HCT116 (cell line): Measurements from ENCODE around the gene RNF113B. TPM values are rescaled to one million over a fixed set of nuclear protein-coding genes. Genes with fewer than 3 reads are reported as not detected.

ENCODE experiments used
- ATAC-seq: fragments of 200-7000 bp; cut with Tn5 transposase; 2 replicates; pipeline ENCODE4 v1.9.1; 2020; ENCODE audit warnings: mild to moderate bottlenecking, moderate library complexity
- BruUV-seq: library from RNA; stranded (reverse); fragments of 400-500 nt; replicated peaks from 2 replicates; lab custom pipeline; 2021; lab: Mats Ljungman, UMichigan
- CTCF ChIA-PET: fragments of 300-600 bp; sonication (Branson Sonifier 250); formaldehyde crosslinking; loops from one replicate; lab custom pipeline; 2021; ENCODE audit warnings: antibody characterized with exemption; lab: Charles Lee
- POLR2A ChIA-PET: fragments of 300-600, 350-600 bp; sonication (Branson Sonifier 250); formaldehyde crosslinking; loops from one replicate; lab custom pipeline; 2021; ENCODE audit warnings: antibody characterized with exemption; lab: Charles Lee
- RAD21 ChIA-PET, 2 experiments: fragments of 300-600 bp; sonication (Branson Sonifier 250); formaldehyde crosslinking; loops; one replicate each; lab custom pipeline; 2023; ENCODE audit warnings: low total read pairs in 2 of 2; ENCODE audit not compliant: uncharacterized antibody in 2 of 2, unreplicated experiment in 2 of 2, low non-redundant PET in 1 of 2; lab: Charles Lee
- DNase-seq: peaks from one replicate; pipeline ENCODE4 v3.0.0-alpha.2; 2010; ENCODE audit warnings: low read depth, low spot score
- H2AFZ ChIP-seq: fragments of 200-600 bp; shearing (Covaris generic), sonication (generic); 2 replicates; pipeline ENCODE4 v1.6.1; 2017; ENCODE audit warnings: low read depth, mixed run types, mixed read lengths, antibody characterized with exemption, low read length; ENCODE audit not compliant: poor library complexity, severe bottlenecking
- H3K27ac ChIP-seq: 2 replicates; pipeline ENCODE4 v1.5.1; 2012; ENCODE audit warnings: low read depth, low read length
- H3K27me3 ChIP-seq: fragments of 200-600 bp; sonication (generic); 2 replicates; pipeline ENCODE4 v1.6.1; 2016; ENCODE audit warnings: mixed run types, low read length, mixed read lengths; ENCODE audit not compliant: insufficient read depth
- H3K36me3 ChIP-seq, 2 experiments: fragments of 200-500 bp in 1 of 2; fragments of 200-600 bp in 1 of 2; sonication (Bioruptor generic) in 1 of 2; sonication (generic) in 1 of 2; 2 replicates each; pipeline versions ENCODE4 v1.5.1 to v1.6.1; 2014 to 2016; ENCODE audit warnings: low read length in 2 of 2, inconsistent platforms in 1 of 2, mixed read lengths in 1 of 2, mixed run types in 1 of 2; ENCODE audit not compliant: insufficient read depth in 2 of 2, control insufficient read depth in 1 of 2
- H3K4me1 ChIP-seq, 2 experiments: fragments of 200-600 bp in 1 of 2; sonication (generic) in 1 of 2; 2 replicates each; pipeline versions ENCODE4 v1.5.1 to v1.6.1; 2012 to 2017; ENCODE audit warnings: low read length in 2 of 2, inconsistent platforms in 1 of 2, mild to moderate bottlenecking in 1 of 2, mixed read lengths in 1 of 2, mixed run types in 1 of 2, moderate library complexity in 1 of 2; ENCODE audit not compliant: insufficient read depth in 2 of 2, control insufficient read depth in 1 of 2
- H3K4me2 ChIP-seq: fragments of 200-600 bp; sonication (generic); 2 replicates; pipeline ENCODE4 v1.6.1; 2017; ENCODE audit warnings: mixed run types, low read length, mixed read lengths
- H3K4me3 ChIP-seq, 2 experiments: fragments of 200-600 bp in 1 of 2; sonication (generic) in 1 of 2; replicated peaks in 1 of 2; 2 replicates each; pipeline ENCODE4 v1.5.1; 2011 to 2016; ENCODE audit warnings: low read length in 2 of 2, control low read depth in 1 of 2, low read depth in 1 of 2, mild to moderate bottlenecking in 1 of 2, mixed read lengths in 1 of 2, mixed run types in 1 of 2
- H3K79me2 ChIP-seq: fragments of 200-600 bp; sonication (generic); 2 replicates; pipeline ENCODE4 v1.6.1; 2017; ENCODE audit warnings: mild to moderate bottlenecking, mixed run types, low read length, moderate library complexity, mixed read lengths; ENCODE audit not compliant: insufficient read depth
- H3K9ac ChIP-seq: fragments of 200-600 bp; sonication (generic); 2 replicates; pipeline ENCODE4 v1.6.1; 2016; ENCODE audit warnings: low read length, mixed read lengths
- H3K9me2 ChIP-seq: fragments of 200-600 bp; sonication (generic), shearing (Covaris generic); 2 replicates; pipeline ENCODE4 v1.6.1; 2017; ENCODE audit warnings: mixed run types, mild to moderate bottlenecking, moderate library complexity; ENCODE audit not compliant: insufficient read depth
- H3K9me3 ChIP-seq, 2 experiments: fragments of 200-500 bp in 1 of 2; fragments of 200-600 bp in 1 of 2; sonication (Bioruptor generic) in 1 of 2; sonication (generic) in 1 of 2; 2 replicates each; pipeline ENCODE4 v1.6.1; 2014 to 2017; ENCODE audit warnings: low read length in 2 of 2, mixed read lengths in 2 of 2, inconsistent platforms in 1 of 2, low read depth in 1 of 2, mild to moderate bottlenecking in 1 of 2, mixed run types in 1 of 2, moderate library complexity in 1 of 2; ENCODE audit not compliant: control insufficient read depth in 1 of 2, insufficient read depth in 1 of 2
- H4K20me1 ChIP-seq: fragments of 200-600 bp; sonication (generic), shearing (Covaris generic); 2 replicates; pipeline ENCODE4 v1.6.1; 2017; ENCODE audit warnings: mixed run types, mild to moderate bottlenecking, moderate library complexity; ENCODE audit not compliant: insufficient read depth
- ATF3 ChIP-seq: IDR thresholded peaks from 2 replicates; pipeline ENCODE4 v1.6.1; 2012
- CTCF ChIP-seq, 3 experiments: fragments of 200-600 bp in 1 of 3; sonication (generic) in 1 of 3; IDR thresholded peaks in 2 of 3; conservative IDR thresholded peaks in 1 of 3; 2 replicates each; pipeline ENCODE4 v1.5.1; 2012 to 2017; ENCODE audit warnings: low read depth in 2 of 3, low read length in 2 of 3, antibody characterized with exemption in 1 of 3, borderline replicate concordance in 1 of 3, control low read depth in 1 of 3, mild to moderate bottlenecking in 1 of 3, mixed read lengths in 1 of 3, mixed run types in 1 of 3, moderate library complexity in 1 of 3; ENCODE audit not compliant: insufficient read depth in 1 of 3
- SIN3A ChIP-seq: IDR thresholded peaks from 2 replicates; pipeline ENCODE4 v1.6.1; 2012; ENCODE audit warnings: low read depth
- SP1 ChIP-seq: IDR thresholded peaks from 2 replicates; pipeline ENCODE4 v1.6.1; 2012; ENCODE audit warnings: low read depth
- SRF ChIP-seq: IDR thresholded peaks from 2 replicates; pipeline ENCODE4 v1.6.1; 2012; ENCODE audit warnings: low read depth
- TCF7L2 ChIP-seq: IDR thresholded peaks from 2 replicates; pipeline ENCODE4 v1.7.0; 2011; ENCODE audit warnings: borderline replicate concordance, inconsistent platforms; ENCODE audit not compliant: insufficient read depth, insufficient read length; ENCODE audit errors: extremely low read depth
- ZBTB33 ChIP-seq: IDR thresholded peaks from 2 replicates; pipeline ENCODE4 v1.6.1; 2011; ENCODE audit warnings: mild to moderate bottlenecking, low read length, moderate library complexity; ENCODE audit not compliant: insufficient replicate concordance; ENCODE audit errors: extremely low read depth
- ZFX ChIP-seq: fragments of 450-650 bp; IDR thresholded peaks from 2 replicates; pipeline ENCODE4 v1.6.1; 2017
- intact Hi-C: fragments of 100-400 bp; cut with micrococcal nuclease; formaldehyde crosslinking; loops from 2 replicates; pipeline ENCODE4 v1.10.0; 2022
- total RNA-seq: library from RNA; stranded (reverse); gene quantifications from one replicate; pipeline ENCODE4 v1.2.1, GENCODE V29; 2021; ENCODE audit not compliant: unreplicated experiment

RNF113B gene
- total RNA-seq, 1 experiment from 2014 or later = not detected

- TF ChIP-seq ZBTB33 (no peak), SRF (no peak), TCF7L2 (no peak), SIN3A (no peak), ATF3 (no peak), SP1 (no peak)
Observed at GRCh38 chr13:98220271-98220791, 43.3 kb upstream of the RNF113B start (continued).

GRCh38 chr13:98219685-98220084 lies 42.6 kb upstream of the RNF113B start:
- Histone ChIP-seq H4K20me1 (no peaks in the 10 kb centered on the region), H3K9ac (no peak overlapping the region), H3K79me2 (no peaks in the 10 kb centered on the region), H3K9me2 (no peaks in the 10 kb centered on the region), H3K4me2 (no peak overlapping the region), H3K27me3 (no peaks in the 10 kb centered on the region), H3K4me1 (peaks cover 21 to 22% of the 10 kb centered on the region in 2 experiments), H3K4me3 (no peak overlapping the region), H3K9me3 (no peaks in the 10 kb centered on the region), H3K36me3 (no peaks in the 10 kb centered on the region), H2AFZ (no peak overlapping the region), H3K27ac (no peak overlapping the region)
- RAD21 ChIA-PET = no interaction called here
- intact Hi-C loops = no loop called here
- CTCF ChIA-PET = no interaction called here
- BruUV-seq = no TSS peak
- no peak for TF ChIP-seq ZFX
- no peak for TF ChIP-seq CTCF (IDR thresholded peaks at IDR 0.05 in 2 of 3, conservative IDR thresholded peaks at IDR 0.05 in 1 of 3; ENCODE audit: borderline replicate concordance in 1 of 3, insufficient read depth in 1 of 3, low read depth in 2 of 3, low read length in 2 of 3)
- ATAC-seq (no peak), DNase-seq (no peak)
- POLR2A ChIA-PET = no interaction called here
